A673 (cell line): ENCODE measurements around the gene FBXL13. TPM values are rescaled to one million over a fixed set of nuclear protein-coding genes. Genes with fewer than 3 reads are reported as not detected.

Source experiments
- BruUV-seq: library from RNA; stranded (reverse); fragments of 400-500 nt; replicated peaks from 2 replicates; lab custom pipeline; 2021; lab: Mats Ljungman, UMichigan
- CTCF ChIA-PET: fragments of 300-600 bp; sonication (Branson Sonifier 250); formaldehyde crosslinking; loops from one replicate; lab custom pipeline; 2022; ENCODE audit warnings: antibody characterized with exemption; lab: Charles Lee
- POLR2A ChIA-PET: fragments of 300-600 bp; sonication (Branson Sonifier 250); formaldehyde crosslinking; loops from one replicate; lab custom pipeline; 2022; ENCODE audit warnings: antibody characterized with exemption; ENCODE audit not compliant: low non-redundant PET; lab: Charles Lee
- DNase-seq: peaks from one replicate; pipeline ENCODE4 v3.0.0-alpha.2; 2015; ENCODE audit warnings: low spot score
- H3K27ac ChIP-seq: fragments of 200-600 bp; sonication (generic); 2 replicates; pipeline ENCODE4 v1.5.1; 2016; ENCODE audit warnings: mixed run types, low read depth, mild to moderate bottlenecking, mixed read lengths, antibody characterized with exemption, low read length; ENCODE audit not compliant: poor library complexity, severe bottlenecking
- H3K27me3 ChIP-seq: fragments of 200-600 bp; sonication (generic); replicated peaks from 2 replicates; pipeline ENCODE4 v1.6.1; 2017; ENCODE audit warnings: mixed run types, low read depth, mild to moderate bottlenecking, mixed read lengths, antibody characterized with exemption, low read length; ENCODE audit not compliant: insufficient read depth, poor library complexity
- H3K36me3 ChIP-seq: fragments of 200-600 bp; sonication (generic); 2 replicates; pipeline ENCODE4 v1.6.1; 2016; ENCODE audit warnings: mixed run types, mild to moderate bottlenecking, mixed read lengths, antibody characterized with exemption, low read length; ENCODE audit not compliant: insufficient read depth, poor library complexity, severe bottlenecking
- H3K4me1 ChIP-seq: fragments of 200-600 bp; sonication (generic); 2 replicates; pipeline ENCODE4 v1.6.1; 2017; ENCODE audit warnings: mixed run types, mild to moderate bottlenecking, mixed read lengths, antibody characterized with exemption, low read length; ENCODE audit not compliant: insufficient read depth, poor library complexity, severe bottlenecking
- H3K4me3 ChIP-seq: fragments of 200-600 bp; sonication (generic); 2 replicates; pipeline ENCODE4 v1.5.1; 2016; ENCODE audit warnings: low read depth, mixed run types, mild to moderate bottlenecking, mixed read lengths, low read length; ENCODE audit not compliant: poor library complexity, severe bottlenecking
- H3K9me3 ChIP-seq: fragments of 200-600 bp; sonication (generic); 2 replicates; pipeline ENCODE4 v1.6.1; 2016; ENCODE audit warnings: mixed run types, low read depth, mild to moderate bottlenecking, mixed read lengths, antibody characterized with exemption, low read length; ENCODE audit not compliant: poor library complexity, severe bottlenecking
- EZH2 ChIP-seq: fragments of 200-600 bp; sonication (generic); IDR thresholded peaks from 2 replicates; pipeline ENCODE4 v1.6.1; 2017; ENCODE audit warnings: borderline replicate concordance, low read depth, mild to moderate bottlenecking, mixed read lengths, antibody characterized with exemption, low read length; ENCODE audit not compliant: poor library complexity, severe bottlenecking
- intact Hi-C: fragments of 100-400 bp; cut with micrococcal nuclease; formaldehyde crosslinking; loops from one replicate; pipeline ENCODE4 v1.10.0; 2022; ENCODE audit not compliant: unreplicated experiment
- total RNA-seq: library from RNA; stranded (reverse); gene quantifications from 2 replicates; pipeline ENCODE4 v1.2.3, GENCODE V29; 2021
- TF ChIP-seq, protein P1 (sequence below): fragments of 300-800, 200-600 bp; sonication (generic); conservative IDR thresholded peaks from 2 replicates; pipeline ENCODE4 v1.5.1; 2017; ENCODE audit warnings: low read depth, mild to moderate bottlenecking, antibody characterized with exemption, low read length, moderate library complexity, mixed read lengths

FBXL13 gene
- total RNA-seq, 1 experiment from 2014 or later = 0.37 TPM

DNA sequence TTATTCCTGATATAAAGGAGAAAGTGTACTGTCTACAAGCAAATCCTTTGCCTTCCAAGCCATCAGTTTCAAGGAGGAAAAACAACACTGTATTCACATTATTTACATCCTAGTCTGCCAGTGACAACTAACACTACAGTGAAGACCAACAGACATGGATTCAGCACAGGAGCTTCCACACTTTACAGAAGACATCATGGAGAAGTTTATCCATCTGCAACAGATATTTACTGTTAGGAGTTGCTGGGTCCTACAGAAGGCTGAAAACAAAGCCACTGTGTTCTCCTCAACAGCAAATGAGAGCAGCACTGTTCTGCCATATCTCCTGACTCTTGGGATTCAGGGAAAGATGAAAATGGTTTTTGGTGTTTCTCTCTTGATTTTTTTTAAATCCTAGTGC is 42.4 kb upstream of the FBXL13 start:
- TF ChIP-seq, protein P1, sequence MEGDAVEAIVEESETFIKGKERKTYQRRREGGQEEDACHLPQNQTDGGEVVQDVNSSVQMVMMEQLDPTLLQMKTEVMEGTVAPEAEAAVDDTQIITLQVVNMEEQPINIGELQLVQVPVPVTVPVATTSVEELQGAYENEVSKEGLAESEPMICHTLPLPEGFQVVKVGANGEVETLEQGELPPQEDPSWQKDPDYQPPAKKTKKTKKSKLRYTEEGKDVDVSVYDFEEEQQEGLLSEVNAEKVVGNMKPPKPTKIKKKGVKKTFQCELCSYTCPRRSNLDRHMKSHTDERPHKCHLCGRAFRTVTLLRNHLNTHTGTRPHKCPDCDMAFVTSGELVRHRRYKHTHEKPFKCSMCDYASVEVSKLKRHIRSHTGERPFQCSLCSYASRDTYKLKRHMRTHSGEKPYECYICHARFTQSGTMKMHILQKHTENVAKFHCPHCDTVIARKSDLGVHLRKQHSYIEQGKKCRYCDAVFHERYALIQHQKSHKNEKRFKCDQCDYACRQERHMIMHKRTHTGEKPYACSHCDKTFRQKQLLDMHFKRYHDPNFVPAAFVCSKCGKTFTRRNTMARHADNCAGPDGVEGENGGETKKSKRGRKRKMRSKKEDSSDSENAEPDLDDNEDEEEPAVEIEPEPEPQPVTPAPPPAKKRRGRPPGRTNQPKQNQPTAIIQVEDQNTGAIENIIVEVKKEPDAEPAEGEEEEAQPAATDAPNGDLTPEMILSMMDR = no peak
- TF ChIP-seq EZH2 = no peak
- no peak for DNase-seq
- POLR2A ChIA-PET = no interaction called here
- no peaks in the 10 kb centered on the region for H3K9me3 ChIP-seq
- BruUV-seq = no TSS peak
- H3K27ac ChIP-seq = no peak overlapping the region
- intact Hi-C loops = no loop called here
- CTCF ChIA-PET = no interaction called here
- peaks cover 10% of the 10 kb centered on the region for H3K36me3 ChIP-seq
- H3K4me3 ChIP-seq = no peak overlapping the region
- H3K4me1 ChIP-seq = no peaks in the 10 kb centered on the region
- H3K27me3 ChIP-seq = no peaks in the 10 kb centered on the region

DNA sequence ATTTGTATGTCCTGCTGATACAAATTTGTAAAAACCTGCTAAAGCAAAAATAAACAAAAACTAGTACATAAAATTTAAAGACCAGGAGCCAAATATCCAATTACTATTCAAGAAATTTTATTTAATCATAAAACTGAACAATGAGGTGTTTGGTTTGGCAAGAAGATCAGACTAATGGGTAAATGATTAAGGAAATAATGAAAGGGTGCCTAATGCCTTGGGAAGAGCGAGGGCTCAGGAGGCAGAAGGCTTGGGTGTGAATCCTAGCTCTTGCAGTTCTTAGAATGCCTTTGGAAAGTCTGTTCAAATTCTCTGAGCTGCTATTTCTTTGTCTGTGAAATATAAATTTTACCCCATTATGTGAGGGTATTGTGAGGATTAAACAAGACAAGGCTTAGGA is 41.9 kb upstream of the FBXL13 start:
- no peak for TF ChIP-seq EZH2

DNA sequence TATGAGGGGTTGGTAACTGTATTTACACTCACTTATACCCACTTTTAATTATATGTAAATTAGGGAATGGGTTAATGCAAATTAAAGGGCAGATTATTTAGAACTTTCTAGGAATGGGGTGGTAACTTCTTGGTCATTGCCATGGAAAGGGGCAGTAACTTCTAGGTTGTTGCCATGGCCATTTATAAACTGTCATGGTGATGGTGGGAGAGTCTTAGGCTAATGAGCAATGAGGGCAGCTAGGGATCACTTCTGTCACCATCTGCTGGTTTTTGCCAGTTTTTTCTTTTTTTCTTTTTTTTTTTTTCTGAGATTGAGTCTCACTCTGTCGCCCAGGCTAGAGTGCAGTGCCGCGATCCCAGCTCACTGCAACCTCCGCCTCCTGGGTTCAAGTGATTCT is 41.2 kb upstream of the FBXL13 start:
- POLR2A ChIA-PET = no interaction called here
- intact Hi-C loops = no loop called here

More for the DNA sequence above, 41.9 kb upstream of the FBXL13 start:
- H3K27me3 ChIP-seq = no peaks in the 10 kb centered on the region
- POLR2A ChIA-PET = no interaction called here
- H3K4me1 ChIP-seq = no peaks in the 10 kb centered on the region
- no peak for DNase-seq
- no TSS peak for BruUV-seq
- intact Hi-C loops = no loop called here
- CTCF ChIA-PET = no interaction called here
- H3K4me3 ChIP-seq = no peak overlapping the region
- peaks cover 10% of the 10 kb centered on the region for H3K36me3 ChIP-seq
- no peaks in the 10 kb centered on the region for H3K9me3 ChIP-seq
- no peak overlapping the region for H3K27ac ChIP-seq

More for the DNA sequence above, 41.2 kb upstream of the FBXL13 start:
- CTCF ChIA-PET = no interaction called here
- no peaks in the 10 kb centered on the region for H3K4me1 ChIP-seq
- no peak for TF ChIP-seq EZH2
- TF ChIP-seq, protein P1 = no peak
- BruUV-seq = no TSS peak
- H3K9me3 ChIP-seq = no peaks in the 10 kb centered on the region
- H3K27ac ChIP-seq = no peak overlapping the region
- H3K27me3 ChIP-seq = no peaks in the 10 kb centered on the region
- H3K4me3 ChIP-seq = no peak overlapping the region
- peaks cover 7% of the 10 kb centered on the region for H3K36me3 ChIP-seq
- no peak for DNase-seq
